Ovary (tissue), 9 donors: ENCODE measurements around the gene FLYWCH1. TPM values are rescaled to one million over a fixed set of nuclear protein-coding genes. Genes with fewer than 3 reads are reported as not detected.

ENCODE experiments used
- DNase-seq, 5 donors: peaks; one replicate each; pipeline ENCODE4 v3.0.0-alpha.2; 2019 to 2020
- H3K27ac ChIP-seq, 2 donors: fragments of 200-600 bp; one replicate each; pipeline versions ENCODE4 v1.5.1 to v1.8.0; 2019 to 2022
- H3K27me3 ChIP-seq: fragments of 200-600 bp; one replicate; pipeline ENCODE4 v1.8.0; 2022
- H3K36me3 ChIP-seq: fragments of 200-600 bp; sonication (generic); one replicate; pipeline ENCODE4 v1.5.1; 2019
- H3K4me1 ChIP-seq: one replicate; pipeline ENCODE4 v1.8.1; 2013; ENCODE audit warnings: mild to moderate bottlenecking, moderate library complexity; ENCODE audit not compliant: insufficient read depth
- H3K4me3 ChIP-seq: fragments of 200-600 bp; sonication (generic); one replicate; pipeline ENCODE4 v1.5.1; 2017
- H3K9me3 ChIP-seq, 2 donors: fragments of 200-600 bp in 1 of 2; sonication (generic) in 1 of 2; one replicate each; pipeline versions ENCODE4 v1.5.1 to v1.8.1; 2013 to 2019; ENCODE audit warnings: mild to moderate bottlenecking in 1 of 2, moderate library complexity in 1 of 2
- EP300 ChIP-seq: sonication (generic); formaldehyde crosslinking; IDR thresholded peaks from one replicate; pipeline ENCODE4 v1.6.1; 2017; ENCODE audit warnings: antibody characterized with exemption
- POLR2A ChIP-seq: fragments of 450-650 bp; IDR thresholded peaks from one replicate; pipeline ENCODE4 v1.6.1; 2017; ENCODE audit warnings: antibody characterized with exemption, mild to moderate bottlenecking, moderate library complexity
- WGBS, 3 donors: extraction: QIAGEN DNeasy Blood & Tissue Kit in 1 of 3; methylation state at CpG; one replicate each; pipeline versions ENCODE4 v1.1.5 to v1.1.7; 2013 to 2017; 5-methylcytosine and 5-hydroxymethylcytosine counted together
- intact Hi-C, 4 donors: fragments of 100-400 bp; cut with DNase I; formaldehyde crosslinking; loops; one replicate each; pipeline versions ENCODE4 v1.11.0 to v1.15.1; 2022 to 2023
- polyA plus RNA-seq, 2 donors: library from polyadenylated mRNA; stranded (reverse); fragments of 200-250 nt in 1 of 2; fragments of 350-450 nt in 1 of 2; fragmentation: Illumina TruSeq in 1 of 2; extraction: RNeasy Lipid Tissue Mini Kit (QIAGEN cat#74804) in 1 of 2; gene quantifications; one replicate each; pipeline ENCODE4 v1.2.3, GENCODE V29; 2013 to 2014
- total RNA-seq, 7 donors: library from RNA; depleted of rRNA in 2 of 7; stranded (reverse); fragments of >200 nt in 2 of 7; fragmentation: NEBNext Ultra II Directional in 3 of 7; extraction: Animal tissue kit (Norgen Biotek cat#: 25700) in 3 of 7; gene quantifications; one replicate each; pipeline versions ENCODE4 v1.1.0 to v1.2.4, GENCODE V29; 2016 to 2023
- TF ChIP-seq, protein P1 (sequence below), 3 donors: fragments of 450-650 bp in 2 of 3; fragments of 200-600 bp in 1 of 3; IDR thresholded peaks; one replicate each; pipeline versions ENCODE4 v1.5.1 to v1.8.0; 2016 to 2022; ENCODE audit warnings: antibody characterized with exemption in 3 of 3, mild to moderate bottlenecking in 1 of 3
- donor health status: DM: no; HTN: no; CAD: no; lungs with moderate emphysema.
- donor health status: DM: no; HTN: no; CAD: no.
- donor health status: Bipolar disorder and iron deficiency.
- donor health status: DM: yes; HTN: yes; CAD: no.
- donor health status: DM: no; HTN: no; CAD: no.
- donor health status: DM: yes; HTN: yes; CAD: no.

Gene FLYWCH1
- total and polyA plus RNA-seq, 9 donors, result 2.2 to 66.9 (median 39.0) TPM

DNA sequence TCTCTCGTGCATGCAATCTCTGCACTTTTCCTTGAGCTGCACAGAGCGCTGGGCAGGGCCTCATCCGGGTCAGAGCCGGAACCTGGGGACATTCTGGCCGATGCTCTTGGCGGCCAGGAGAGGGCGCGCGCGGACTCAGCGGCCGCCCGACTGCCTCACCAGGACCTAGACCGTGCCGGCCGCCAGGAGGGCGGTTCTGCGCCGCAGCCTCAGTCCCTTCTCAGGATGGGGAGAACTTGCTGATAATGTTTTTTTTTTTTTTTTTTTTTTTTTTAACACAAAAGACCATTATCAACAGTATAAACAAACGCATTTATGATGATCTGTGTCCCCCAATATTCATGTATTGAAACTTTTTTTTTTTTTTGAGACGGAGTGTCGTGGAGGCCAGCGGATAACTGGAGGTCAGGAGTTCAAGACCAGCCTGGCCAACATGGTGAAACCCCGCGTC is 36.8 kb upstream of the FLYWCH1 start:
- Histone ChIP-seq H3K4me3 (no peak overlapping the region), H3K36me3 (no peaks in the 10 kb centered on the region), H3K4me1 (peaks cover 2% of the 10 kb centered on the region), H3K9me3 (no peaks in the 10 kb centered on the region), H3K27me3 (no peaks in the 10 kb centered on the region), H3K27ac (no peak overlapping the region)
- intact Hi-C loops, result loop anchor here (2.0 to 5.0 kb wide), 4 partner anchors 37 to 52 kb away; partner anchors contain the start of gene FLYWCH1 (in 1 of the 4)
- 3 to 8% (median 6%) methylated on average over 25 of the region's 25 CpGs for WGBS, 3 donors
- peak; percentile 66 to 86 (median 80) for DNase-seq
- TF ChIP-seq, protein P1, sequence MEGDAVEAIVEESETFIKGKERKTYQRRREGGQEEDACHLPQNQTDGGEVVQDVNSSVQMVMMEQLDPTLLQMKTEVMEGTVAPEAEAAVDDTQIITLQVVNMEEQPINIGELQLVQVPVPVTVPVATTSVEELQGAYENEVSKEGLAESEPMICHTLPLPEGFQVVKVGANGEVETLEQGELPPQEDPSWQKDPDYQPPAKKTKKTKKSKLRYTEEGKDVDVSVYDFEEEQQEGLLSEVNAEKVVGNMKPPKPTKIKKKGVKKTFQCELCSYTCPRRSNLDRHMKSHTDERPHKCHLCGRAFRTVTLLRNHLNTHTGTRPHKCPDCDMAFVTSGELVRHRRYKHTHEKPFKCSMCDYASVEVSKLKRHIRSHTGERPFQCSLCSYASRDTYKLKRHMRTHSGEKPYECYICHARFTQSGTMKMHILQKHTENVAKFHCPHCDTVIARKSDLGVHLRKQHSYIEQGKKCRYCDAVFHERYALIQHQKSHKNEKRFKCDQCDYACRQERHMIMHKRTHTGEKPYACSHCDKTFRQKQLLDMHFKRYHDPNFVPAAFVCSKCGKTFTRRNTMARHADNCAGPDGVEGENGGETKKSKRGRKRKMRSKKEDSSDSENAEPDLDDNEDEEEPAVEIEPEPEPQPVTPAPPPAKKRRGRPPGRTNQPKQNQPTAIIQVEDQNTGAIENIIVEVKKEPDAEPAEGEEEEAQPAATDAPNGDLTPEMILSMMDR (IDR thresholded peaks at IDR 0.05), result peak; percentile 92 to 97 (median 95)
- TF ChIP-seq EP300, result no peak

DNA sequence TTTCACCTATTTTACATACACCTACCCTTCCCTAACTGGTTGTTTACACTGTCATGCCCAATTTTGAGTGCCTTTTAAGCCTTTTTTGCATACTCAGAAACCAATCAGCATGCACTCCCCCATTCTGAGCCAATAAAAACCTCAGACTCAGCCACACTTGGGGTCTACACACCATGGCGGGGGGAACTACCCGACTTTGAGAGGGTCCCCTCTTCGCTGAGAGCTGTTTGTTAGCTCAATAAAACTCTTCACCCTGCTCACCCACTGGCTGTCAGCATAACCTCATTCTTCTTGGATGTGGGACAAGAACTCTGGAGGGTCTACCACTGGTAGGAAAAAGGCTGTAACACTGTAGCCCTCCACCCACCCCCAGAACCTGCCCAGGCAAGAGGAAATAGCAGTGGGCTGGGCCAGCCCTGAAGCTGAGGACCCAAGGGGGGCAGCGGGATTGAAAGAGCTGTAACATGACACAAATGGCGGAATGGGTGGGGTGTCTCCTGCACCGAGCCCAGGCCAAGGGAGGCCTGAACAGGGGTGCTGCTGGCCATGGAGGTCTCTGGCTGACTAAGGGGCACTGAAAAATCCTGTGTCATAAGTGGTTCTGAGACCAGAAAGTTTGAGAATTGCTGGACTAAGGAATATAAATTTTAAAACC is 31.8 kb upstream of the FLYWCH1 start:
- no peaks in the 10 kb centered on the region for H3K27me3 ChIP-seq
- no peak for TF ChIP-seq POLR2A
- TF ChIP-seq EP300, result no peak
- TF ChIP-seq, protein P1 (IDR thresholded peaks at IDR 0.05), result no peak
- intact Hi-C loops, result loop anchor here in 2 of 4 donors (5.0 kb wide), 2 partner anchors 37 to 47 kb away; no protein-coding TSS in a partner anchor
- peaks cover 4% of the 10 kb centered on the region for H3K4me1 ChIP-seq
- no peaks in the 10 kb centered on the region for H3K9me3 ChIP-seq
- no peaks in the 10 kb centered on the region for H3K36me3 ChIP-seq
- H3K4me3 ChIP-seq, result no peak overlapping the region
- H3K27ac ChIP-seq, result no peak overlapping the region
- whole genome bisulfite sequencing, 3 donors, result 89 to 94% (median 92%) methylated on average over 6 of the region's 6 CpGs
- no peak for DNase-seq

DNA sequence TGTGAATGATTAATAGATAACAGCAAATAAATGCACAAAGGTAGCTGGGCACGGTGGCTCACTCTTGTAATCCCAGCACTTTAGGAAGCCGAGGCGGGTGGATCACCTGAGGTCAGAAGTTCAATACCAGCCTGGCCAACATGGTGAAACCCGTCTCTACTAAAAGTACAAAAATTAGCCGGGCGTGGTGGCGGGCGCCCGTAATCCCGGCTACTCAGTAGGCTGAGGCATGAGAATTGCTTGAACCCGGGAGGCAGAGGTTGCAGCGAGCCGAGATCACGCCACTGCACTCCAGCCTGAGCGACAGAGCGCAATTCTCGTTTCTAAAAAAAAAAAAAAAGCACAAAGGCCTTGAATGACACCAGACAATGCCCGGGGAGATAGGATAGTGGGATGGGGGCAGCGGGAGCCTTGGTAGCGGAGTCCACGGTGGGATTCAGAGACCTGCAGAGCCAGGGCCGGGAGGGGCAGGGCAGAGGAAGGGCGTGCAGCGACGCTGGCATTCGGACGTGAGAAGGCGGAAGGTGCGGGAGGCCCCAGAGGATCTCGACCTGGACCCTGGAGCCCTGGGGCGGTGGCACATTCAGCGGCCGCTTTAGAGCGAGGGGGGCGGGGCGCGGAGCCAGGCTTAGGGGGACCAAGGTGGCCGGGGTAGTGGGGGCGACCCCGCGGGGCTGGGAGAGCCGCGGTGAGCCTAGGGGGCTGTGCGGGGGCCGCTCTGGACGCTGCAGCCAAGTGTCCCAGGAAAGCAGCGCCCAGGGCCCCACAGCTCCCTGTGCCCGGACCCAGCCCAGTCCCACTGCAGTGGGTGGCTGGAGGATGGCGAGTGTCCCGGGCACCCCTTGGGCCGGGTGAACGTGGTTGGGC is 29.7 kb upstream of the FLYWCH1 start:
- H3K27me3 ChIP-seq, result no peaks in the 10 kb centered on the region
- H3K4me1 ChIP-seq, result peaks cover 4% of the 10 kb centered on the region
- peak overlapping the region in 1 of 2 donors; percentile 90 for H3K27ac ChIP-seq
- H3K4me3 ChIP-seq, result peak overlapping the region; percentile 91
- intact Hi-C loops, result no loop called here
- peak in 4 of 5 donors; percentile 24 to 72 (median 47) for DNase-seq
- 4 to 8% (median 6%) methylated on average over 41 to 52 of the region's 52 CpGs for WGBS, 3 donors
- H3K36me3 ChIP-seq, result no peaks in the 10 kb centered on the region
- no peak for TF ChIP-seq EP300
- TF ChIP-seq, protein P1 (IDR thresholded peaks at IDR 0.05), result no peak
- no peak for TF ChIP-seq POLR2A
- no peaks in the 10 kb centered on the region for H3K9me3 ChIP-seq

DNA sequence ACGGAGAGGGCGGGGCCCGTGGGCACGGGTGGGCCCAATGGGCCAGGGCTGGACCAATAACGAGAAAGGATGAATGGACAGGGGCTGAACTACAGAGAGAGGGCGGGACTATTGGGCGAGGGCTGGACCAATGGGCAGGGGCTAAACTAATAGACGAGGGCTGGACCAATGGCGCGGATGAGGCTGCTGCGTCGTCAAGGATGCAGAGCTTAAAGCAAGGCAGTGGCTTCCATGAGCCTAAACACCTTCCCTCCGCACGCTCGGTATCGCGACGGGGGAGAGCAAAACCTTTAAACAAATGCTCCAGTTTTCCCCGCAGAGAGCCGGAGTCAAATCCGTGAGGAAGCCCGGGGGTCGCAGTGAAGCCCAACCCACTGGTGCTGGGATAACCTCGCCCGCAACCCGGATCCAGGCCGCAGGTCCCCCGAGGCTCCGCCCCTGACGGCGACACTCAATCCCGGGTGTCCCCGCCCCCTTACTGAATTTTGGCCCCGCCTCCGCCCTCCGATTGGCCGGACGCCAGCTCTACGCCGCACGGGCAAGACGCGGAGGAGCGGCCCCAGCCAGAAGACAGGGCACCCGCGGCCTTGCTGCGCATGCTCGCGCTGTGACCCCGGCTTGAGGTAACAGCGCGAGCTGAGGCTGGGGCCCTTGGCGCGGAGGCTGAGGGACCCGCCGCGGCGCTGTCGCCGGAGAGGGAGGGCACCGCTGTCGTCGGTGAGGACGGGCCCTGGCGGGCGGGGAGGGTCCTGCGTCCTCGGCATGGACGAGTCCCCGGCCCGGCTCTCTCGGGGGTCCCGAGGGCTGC is 28.9 kb upstream of the FLYWCH1 start, which contains the start of gene FLYWCH2:
FLYWCH2 (plus strand) TSS at position 566 of the 808 bp plus-strand sequence. CDS start 13,235 bp downstream, outside the sequence.
- Histone ChIP-seq H3K27me3 (no peaks in the 10 kb centered on the region), H3K27ac (peak within 1 kb of the TSS; percentile 90), H3K4me1 (peaks cover 4% of the 10 kb centered on the region), H3K4me3 (peak within 1 kb of the TSS; percentile 91), H3K36me3 (no peaks in the 10 kb centered on the region), H3K9me3 (no peaks in the 10 kb centered on the region)
- TF ChIP-seq, protein P1 (IDR thresholded peaks at IDR 0.05), result peak in 1 of 3 donors; percentile 35
- TF ChIP-seq POLR2A, result peak; percentile 54
- peak; percentile 61 for TF ChIP-seq EP300
- intact Hi-C loops, result no loop called here
- DNase-seq, result peak; percentile 97 to 100 (median 98)
- WGBS, 3 donors, result 1% methylated on average over 32 to 73 of the region's 73 CpGs
